SKM-1 (cell line): ENCODE results near the gene GALNTL6.

Source experiments
- DNase-seq: peaks from one replicate; lab custom pipeline; 2025; ENCODE audit not compliant: unreplicated experiment; lab: John Stamatoyannopoulos, UW

GALNTL6 gene

GRCh38 chr4:171993247-171993646 is 180.0 kb downstream of the GALNTL6 start:
- no peak for DNase-seq

DNA sequence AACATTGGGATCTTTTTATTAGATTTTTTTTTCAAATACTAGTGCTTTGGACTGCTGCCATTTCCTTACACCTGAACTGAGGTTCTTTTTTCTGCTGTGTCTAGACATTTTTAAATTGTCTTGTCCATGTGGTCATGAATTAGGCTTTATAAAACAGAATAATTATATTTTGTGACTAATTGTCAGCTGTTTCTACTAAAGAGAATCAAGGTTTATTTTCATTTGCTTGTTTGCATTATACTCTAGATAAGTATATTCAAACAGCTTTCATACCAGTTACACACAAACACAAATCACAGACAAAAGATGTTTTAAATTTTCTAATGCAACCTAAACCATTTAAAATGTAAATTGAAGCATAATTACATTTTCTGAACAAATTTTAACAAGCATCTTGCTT is 194.7 kb downstream of the GALNTL6 start:
- no peak for DNase-seq

GRCh38 chr4:172009446-172010230 is 196.4 kb downstream of the GALNTL6 start:
- DNase-seq = no peak

DNA sequence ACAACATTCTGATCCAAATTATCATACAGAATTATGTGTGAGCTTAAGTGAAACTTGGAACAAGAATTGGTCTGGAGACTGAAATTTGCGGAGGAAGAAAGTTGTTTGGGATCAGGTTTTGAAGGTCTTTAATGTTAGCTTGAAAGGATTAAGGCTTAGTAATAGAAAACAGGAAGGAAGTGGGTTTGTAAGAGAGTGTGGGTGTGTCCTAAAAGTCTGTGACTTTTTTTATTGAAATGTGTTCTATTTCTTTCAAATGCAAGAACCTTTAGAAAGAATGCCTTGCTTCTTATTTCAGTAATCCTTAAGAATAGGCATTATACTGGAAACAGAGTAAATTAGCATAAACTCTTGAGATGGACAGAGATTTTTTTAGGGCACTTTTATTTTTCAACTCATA is 198.0 kb downstream of the GALNTL6 start:
- no peak for DNase-seq

DNA sequence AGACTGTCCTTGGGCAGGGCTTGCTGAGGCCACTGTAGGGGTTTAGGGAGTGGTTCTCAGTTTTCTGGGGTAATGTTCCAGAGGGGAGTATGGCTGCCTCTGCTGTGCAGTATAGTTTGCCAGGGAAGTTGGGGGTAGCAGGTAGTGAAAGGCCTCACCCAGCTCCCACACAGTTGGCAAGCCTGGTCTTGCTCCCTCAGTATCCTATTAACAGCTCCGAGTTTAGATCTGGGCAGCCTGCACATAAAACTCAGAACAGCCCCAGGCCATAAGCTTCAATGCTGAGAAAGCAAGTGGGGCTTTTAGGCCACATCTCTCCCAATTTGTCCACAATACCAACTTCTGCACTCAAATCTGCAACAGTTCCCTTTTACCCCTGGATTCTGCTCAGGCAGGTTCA is 205.2 kb downstream of the GALNTL6 start:
- no peak for DNase-seq

GRCh38 chr4:172035562-172035961 is 222.4 kb downstream of the GALNTL6 start:
- no peak for DNase-seq

DNA sequence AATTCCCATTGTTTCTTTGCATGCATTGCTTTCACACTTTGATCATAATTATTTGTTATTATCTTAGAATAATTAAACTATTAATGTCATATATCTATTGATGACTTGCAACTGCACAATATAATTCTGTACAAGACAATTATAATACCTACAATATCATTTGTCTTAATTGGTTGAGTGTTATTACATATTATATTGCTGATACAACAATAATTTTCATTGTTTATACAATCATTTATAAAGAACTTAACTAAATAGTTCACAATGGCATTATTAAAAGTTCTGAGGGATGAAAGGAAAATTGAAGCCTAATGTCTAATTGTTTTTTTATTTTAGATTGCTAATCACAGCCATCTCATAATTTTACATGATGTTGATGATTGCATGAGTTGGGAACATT is 227.6 kb downstream of the GALNTL6 start:
- DNase-seq = no peak

DNA sequence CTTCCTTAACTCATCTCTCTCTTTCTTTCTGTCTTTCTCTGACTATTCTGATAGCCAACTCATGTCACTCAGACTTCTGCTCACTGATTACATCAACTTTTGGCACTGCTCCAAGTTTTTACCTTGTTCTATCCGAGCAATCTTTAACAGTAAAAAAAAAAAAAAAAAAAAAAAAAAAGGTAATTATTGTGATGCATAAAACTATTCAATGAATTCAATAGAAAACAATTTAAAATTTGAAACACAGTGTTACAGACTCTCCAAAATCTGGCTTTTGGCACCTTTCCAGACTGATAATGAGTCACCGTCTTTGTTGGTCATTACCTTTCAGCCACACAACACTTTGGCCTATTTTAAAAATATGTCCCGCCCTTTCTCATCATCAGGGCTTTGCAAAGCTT is 229.5 kb downstream of the GALNTL6 start:
- DNase-seq = no peak

- no peak for DNase-seq
Measured at GRCh38 chr4:172045981-172046380, 232.8 kb downstream of the GALNTL6 start.

GRCh38 chr4:172048666-172049065 is 235.5 kb downstream of the GALNTL6 start:
- no peak for DNase-seq

- no peak for DNase-seq
Measured at GRCh38 chr4:172050911-172051310, 237.7 kb downstream of the GALNTL6 start.

GRCh38 chr4:172055046-172055445 is 241.8 kb downstream of the GALNTL6 start:
- no peak for DNase-seq

DNA sequence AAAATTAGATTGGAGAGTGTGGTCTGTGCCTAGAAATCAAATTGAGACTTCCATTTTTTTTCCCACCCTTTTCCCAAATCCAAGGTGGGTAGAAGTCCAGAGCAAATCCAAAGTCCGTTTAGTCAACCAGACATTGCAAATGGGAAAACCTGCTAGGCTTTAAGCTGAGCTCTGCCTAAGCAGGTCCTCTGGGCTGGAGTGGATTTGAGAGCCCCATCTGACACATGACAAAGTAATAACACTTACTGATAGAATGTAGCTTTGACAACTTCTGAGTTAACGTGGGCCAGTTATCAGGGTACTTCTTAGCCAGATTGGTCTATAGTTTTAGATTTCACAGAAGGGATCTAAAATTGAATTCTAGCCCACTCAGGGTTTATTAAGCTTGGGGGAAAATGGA is 242.3 kb downstream of the GALNTL6 start:
- no peak for DNase-seq

DNA sequence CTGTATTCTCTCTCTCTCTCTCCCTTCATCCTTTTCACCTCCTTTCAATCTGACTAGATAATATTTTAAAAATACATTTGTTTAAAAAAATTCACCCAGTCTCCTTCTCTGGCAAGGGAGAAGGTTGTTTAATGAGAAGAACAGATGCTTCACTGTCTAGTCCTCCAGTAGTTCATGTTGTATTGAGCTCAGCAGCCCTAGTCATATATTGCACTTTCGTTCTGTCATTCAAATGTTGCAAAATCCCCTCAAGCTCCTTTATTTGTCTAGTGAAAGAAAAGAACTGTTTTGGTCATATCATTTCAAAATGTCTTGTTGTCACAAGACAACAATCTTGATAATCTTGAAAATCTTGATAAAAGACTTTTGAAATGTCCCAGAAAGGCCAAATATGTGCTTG is 248.0 kb downstream of the GALNTL6 start:
- no peak for DNase-seq

DNA sequence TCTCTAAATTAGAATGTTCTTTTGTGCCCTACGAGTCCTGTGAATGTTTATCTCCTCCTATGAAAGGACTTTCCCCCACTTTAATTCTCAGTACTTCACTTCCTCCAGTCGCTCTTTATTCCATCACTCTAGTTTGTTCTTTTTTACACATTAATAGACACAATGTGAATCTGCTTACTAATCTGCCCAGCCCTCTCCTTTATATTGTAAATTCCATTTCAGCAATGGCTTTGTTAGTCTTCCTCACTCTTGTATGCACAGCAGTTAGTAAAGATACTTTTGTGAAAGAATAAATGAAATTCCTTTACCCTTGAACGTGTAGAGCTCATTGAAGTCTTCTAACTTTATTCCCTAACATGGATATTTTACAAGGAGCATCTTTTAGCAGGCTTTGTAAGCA is 255.3 kb downstream of the GALNTL6 start:
- no peak for DNase-seq

GRCh38 chr4:172073590-172073989 is 260.4 kb downstream of the GALNTL6 start:
- no peak for DNase-seq

- no peak for DNase-seq
Measured at GRCh38 chr4:172083272-172083671, 270.1 kb downstream of the GALNTL6 start.

DNA sequence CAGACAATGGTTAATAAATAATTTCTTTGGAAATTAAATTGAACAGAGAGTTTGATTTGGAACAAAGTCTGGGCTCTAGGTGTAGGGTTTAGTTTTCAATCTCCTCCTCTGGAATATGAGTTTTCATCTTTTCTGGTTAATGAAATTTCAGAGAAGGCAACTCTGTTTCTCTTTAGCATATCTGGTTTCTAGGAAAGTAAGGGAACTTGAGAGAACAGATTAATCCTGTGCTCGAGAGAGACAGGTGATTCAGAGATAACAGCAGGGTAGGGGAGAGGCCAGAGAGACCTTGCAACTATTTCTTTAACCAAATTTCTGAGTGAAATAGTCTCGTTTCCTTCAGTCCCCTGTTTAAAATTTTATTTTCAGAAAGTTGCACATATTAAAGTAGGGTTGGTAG is 275.4 kb downstream of the GALNTL6 start:
- DNase-seq = no peak

DNA sequence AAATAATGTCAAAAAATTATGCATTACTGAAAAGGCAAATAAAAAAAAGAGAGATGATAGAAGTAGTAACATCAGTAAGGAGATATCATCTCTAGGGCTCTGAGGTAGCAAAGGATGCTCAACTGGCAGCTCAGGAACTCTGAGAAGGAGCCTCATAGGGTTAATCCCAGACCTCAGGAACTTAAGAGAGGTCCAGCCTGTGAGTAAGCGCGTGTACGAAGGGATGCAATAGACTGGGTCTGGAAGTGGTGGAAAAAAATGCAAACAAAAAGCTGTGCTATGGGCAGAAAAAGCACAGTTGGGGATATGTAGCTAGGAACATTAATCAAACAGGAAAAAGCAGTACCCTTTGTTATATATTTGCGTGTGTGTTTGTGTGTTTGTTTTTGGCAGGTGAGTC is 282.0 kb downstream of the GALNTL6 start:
- no peak for DNase-seq

DNA sequence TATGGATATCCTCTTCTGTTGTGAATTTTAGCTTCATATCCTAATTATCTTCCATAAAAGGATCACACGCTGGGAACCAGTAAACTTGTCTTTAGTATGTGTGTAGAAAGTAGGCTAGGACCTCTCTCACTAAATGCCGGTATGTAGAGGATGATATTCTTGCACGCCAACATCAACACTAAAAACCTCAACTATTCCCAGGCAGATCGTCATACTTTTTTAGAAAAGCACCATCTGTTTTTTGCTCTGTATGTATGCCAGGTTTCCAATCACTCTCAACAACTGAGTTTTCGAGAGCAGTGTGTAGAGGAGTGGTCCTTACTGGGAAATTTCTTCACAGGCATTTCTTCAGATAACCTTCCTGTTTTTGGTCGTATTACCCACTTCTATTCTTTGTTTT is 283.6 kb downstream of the GALNTL6 start:
- no peak for DNase-seq

- DNase-seq = no peak
Measured at GRCh38 chr4:172099376-172099775, 286.2 kb downstream of the GALNTL6 start.

GRCh38 chr4:172103456-172103855 is 290.3 kb downstream of the GALNTL6 start:
- DNase-seq = no peak

- DNase-seq = no peak
Measured at GRCh38 chr4:172104539-172104938, 291.3 kb downstream of the GALNTL6 start.
